Choroid plexus epithelial cell (primary cell): ENCODE results near the gene UIMC1.
"Not testable (repeated sequence)": the region's sequence is repeated elsewhere in the genome, so short reads cannot be mapped to it uniquely, and the experiment has no call there.

ENCODE experiments used
- DNase-seq: peaks from one replicate; pipeline ENCODE4 v3.0.0-alpha.2; 2010; ENCODE audit warnings: low read depth
- H3K4me3 ChIP-seq: 2 replicates; pipeline ENCODE4 v1.5.1; 2011; ENCODE audit warnings: low read depth, mild to moderate bottlenecking, control low read depth, low read length, moderate library complexity
- CTCF ChIP-seq: conservative IDR thresholded peaks from 2 replicates; pipeline ENCODE4 v1.5.1; 2011; ENCODE audit warnings: low read depth, mild to moderate bottlenecking, control low read depth, inconsistent platforms, low read length, moderate library complexity

Gene UIMC1

GRCh38 chr5:176996780-176997179 is 9.8 kb downstream of the UIMC1 start:
- TF ChIP-seq CTCF, result no peak
- no peak for DNase-seq
- no peak overlapping the region for H3K4me3 ChIP-seq

- peak; percentile 69 for DNase-seq
- no peak overlapping the region for H3K4me3 ChIP-seq
- no peak for TF ChIP-seq CTCF
Observed at GRCh38 chr5:176995896-176996767, 10.4 kb downstream of the UIMC1 start.

- no peak for TF ChIP-seq CTCF
- DNase-seq, result no peak
- H3K4me3 ChIP-seq, result no peak overlapping the region
Observed at GRCh38 chr5:176995122-176995490, 11.5 kb downstream of the UIMC1 start.

GRCh38 chr5:176994460-176995121 is 12.0 kb downstream of the UIMC1 start:
- no peak overlapping the region for H3K4me3 ChIP-seq
- DNase-seq, result peak; percentile 89
- TF ChIP-seq CTCF, result no peak

- not testable (repeated sequence) for H3K4me3 ChIP-seq
- peak; percentile 31 for DNase-seq
Observed at GRCh38 chr5:176993081-176993480, 13.5 kb downstream of the UIMC1 start.

- no peak for DNase-seq
- H3K4me3 ChIP-seq, result no peak overlapping the region
- no peak for TF ChIP-seq CTCF
Observed at GRCh38 chr5:176987583-176987982, 19.0 kb downstream of the UIMC1 start.

GRCh38 chr5:176986280-176986679 is 20.3 kb downstream of the UIMC1 start:
- no peak overlapping the region for H3K4me3 ChIP-seq
- no peak for TF ChIP-seq CTCF
- no peak for DNase-seq
